NCI-H526 treated with DMSO at 0.1 percent for 48 hours (cell line): Measurements from ENCODE around the gene ZNF546.
A peak's percentile ranks its signal among the peaks of the same experiment; 100 is the strongest.

Source experiments
- DNase-seq: peaks from one replicate; lab custom pipeline; 2025; lab: John Stamatoyannopoulos, UW

Gene ZNF546

DNA sequence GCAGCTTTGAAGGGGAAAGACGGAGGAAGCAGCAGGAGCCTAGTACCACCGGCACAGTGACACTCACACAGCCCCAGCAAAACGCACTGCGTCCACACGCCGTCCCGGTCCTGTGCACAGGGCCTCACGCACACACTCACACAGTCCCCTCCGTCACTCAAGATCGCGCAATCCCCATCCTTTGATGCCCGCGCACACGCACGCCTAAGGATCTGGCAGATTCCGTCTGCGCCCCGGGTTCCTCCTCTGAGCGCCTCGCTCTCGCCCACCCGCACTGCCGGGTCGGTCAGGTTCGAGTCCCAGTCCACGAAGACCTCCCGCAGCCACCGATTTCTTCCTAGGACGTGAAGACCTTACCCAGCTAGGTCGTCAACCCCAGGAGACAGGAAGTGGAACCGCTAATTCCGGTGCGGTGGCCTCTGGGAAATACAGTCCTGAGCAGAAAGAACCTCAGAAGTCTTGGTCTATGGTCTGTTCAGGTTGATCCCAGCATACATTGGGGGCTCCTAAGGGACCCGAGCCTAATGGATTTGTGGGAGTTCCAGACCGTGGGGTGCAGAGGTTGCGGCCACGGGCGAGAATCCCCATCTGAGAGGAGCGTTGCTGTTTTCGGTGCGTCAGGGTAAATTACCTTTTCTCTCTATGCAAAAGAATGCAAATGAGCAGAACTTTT is 59.1 kb downstream of the ZNF546 start, which contains the start of gene ZNF780B:
TSS of gene ZNF780B (minus strand) at position 400 of the 673 bp plus-strand sequence. CDS start 5,899 bp downstream, outside the sequence.
- peak; percentile 70 for DNase-seq

DNA sequence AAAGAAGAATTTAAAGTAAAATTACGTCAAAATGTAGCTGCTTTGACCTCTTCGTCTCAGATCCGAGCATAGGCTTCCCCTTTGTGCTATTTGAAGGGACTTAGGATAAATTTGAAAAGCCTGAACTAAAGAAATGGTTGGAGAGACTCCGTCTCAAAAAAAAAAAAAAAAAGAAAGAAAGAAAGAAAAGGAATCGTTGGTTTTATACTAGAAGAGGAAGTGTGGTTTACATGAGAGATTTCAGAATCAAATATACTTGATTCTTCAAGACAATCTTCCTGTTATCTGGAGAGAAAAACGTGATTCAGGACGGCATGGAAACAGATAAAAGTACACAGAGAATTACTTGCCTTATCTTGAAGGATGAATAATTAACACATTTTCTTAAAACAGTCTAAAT is 59.6 kb downstream of the ZNF546 start:
- DNase-seq = no peak

DNA sequence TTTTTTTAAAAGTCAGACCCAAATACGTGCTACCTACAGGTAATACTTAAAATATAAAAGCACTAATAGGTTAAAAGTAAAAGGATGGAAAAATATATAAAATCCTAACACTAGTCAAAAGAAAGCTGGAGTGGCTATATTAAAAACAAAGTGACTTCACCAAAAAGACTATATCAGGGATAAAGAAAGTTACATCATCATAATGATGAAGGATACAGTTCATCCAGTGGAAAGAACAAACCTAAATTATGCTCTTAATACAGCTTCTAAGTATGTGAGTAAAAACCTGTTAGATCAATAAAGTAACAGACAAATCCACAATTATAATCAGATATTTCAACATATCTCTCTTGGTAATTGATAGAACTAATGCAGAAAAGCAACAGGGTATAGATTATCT is 60.3 kb downstream of the ZNF546 start:
- no peak for DNase-seq

DNA sequence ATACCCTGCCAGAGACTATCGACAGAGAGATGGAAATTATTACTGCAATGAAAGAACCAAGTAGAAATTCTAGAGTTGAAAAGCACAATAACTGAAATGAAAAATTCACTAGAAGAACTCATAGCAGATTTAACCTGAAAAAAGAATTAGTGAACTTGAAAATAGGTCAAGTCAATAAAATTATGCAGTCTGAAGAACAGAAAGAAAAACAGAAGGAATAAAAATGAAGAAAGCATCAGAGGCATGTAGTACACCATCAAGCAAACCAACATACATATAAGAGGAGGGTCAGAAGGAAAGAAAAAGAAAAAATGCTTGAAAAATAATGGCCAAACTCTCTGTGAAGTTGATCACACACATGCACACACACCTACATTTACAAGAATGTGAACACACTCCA is 62.8 kb downstream of the ZNF546 start:
- no peak for DNase-seq

DNA sequence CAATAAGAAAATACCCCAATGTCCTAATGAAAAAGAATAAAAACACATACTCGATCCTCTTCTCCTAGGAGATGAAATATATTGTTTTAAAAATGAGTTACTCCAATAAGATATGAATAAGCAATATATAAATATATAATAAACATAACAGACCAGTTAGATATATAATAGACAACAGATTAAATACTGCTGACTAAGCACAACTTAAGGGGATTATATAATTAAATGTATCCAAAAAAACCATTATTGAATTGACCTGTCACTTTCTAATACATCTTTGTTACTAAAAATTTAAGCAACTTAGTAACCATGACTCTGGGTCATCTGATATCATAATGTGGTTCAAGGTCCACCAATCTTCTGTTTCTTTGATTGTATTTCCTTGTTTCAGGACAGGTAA is 73.2 kb downstream of the ZNF546 start:
- no peak for DNase-seq
